Upper lobe of left lung (tissue), 6 donors: ENCODE measurements around the gene SUPT6H. TPM values are rescaled to one million over a fixed set of nuclear protein-coding genes. Genes with fewer than 3 reads are reported as not detected.
A peak's percentile ranks its signal among the peaks of the same experiment; 100 is the strongest.
"Not testable (repeated sequence)": the region's sequence is repeated elsewhere in the genome, so short reads cannot be mapped to it uniquely, and the experiment has no call there.

Source experiments
- ATAC-seq, 2 donors: fragments of 200-7000 bp; cut with Tn5 transposase; one replicate each; pipeline ENCODE4 v1.9.1; 2022; ENCODE audit warnings: mild to moderate bottlenecking in 2 of 2, moderate library complexity in 2 of 2; ENCODE audit not compliant: low FRiP score in 2 of 2
- DNase-seq, 2 donors: peaks; one replicate each; pipeline ENCODE4 v3.0.0-alpha.2; 2019 to 2020
- H3K27ac ChIP-seq, 4 donors: fragments of 200-600 bp; sonication (generic); one replicate each; pipeline ENCODE4 v1.5.1; 2016 to 2019
- H3K27me3 ChIP-seq, 4 donors: fragments of 200-600 bp; sonication (generic); one replicate each; pipeline ENCODE4 v1.5.1; 2017 to 2019
- H3K36me3 ChIP-seq, 4 donors: fragments of 200-600 bp; sonication (generic); one replicate each; pipeline ENCODE4 v1.5.1; 2016 to 2019
- H3K4me1 ChIP-seq, 4 donors: fragments of 200-600 bp; sonication (generic); one replicate each; pipeline ENCODE4 v1.5.1; 2018 to 2019
- H3K4me3 ChIP-seq, 4 donors: fragments of 200-600 bp; sonication (generic); one replicate each; pipeline ENCODE4 v1.5.1; 2017 to 2019; ENCODE audit warnings: mild to moderate bottlenecking in 2 of 4, moderate library complexity in 1 of 4
- H3K9me3 ChIP-seq, 4 donors: fragments of 200-600 bp; sonication (generic); one replicate each; pipeline ENCODE4 v1.5.1; 2018 to 2019
- EP300 ChIP-seq, 4 donors: sonication (generic); formaldehyde crosslinking; IDR thresholded peaks; one replicate each; pipeline ENCODE4 v1.5.1; 2017; ENCODE audit warnings: antibody characterized with exemption in 4 of 4, control low read depth in 2 of 4
- POLR2A ChIP-seq, 4 donors: fragments of 450-650 bp; IDR thresholded peaks; one replicate each; pipeline ENCODE4 v1.5.1; 2016 to 2017; ENCODE audit warnings: antibody characterized with exemption in 4 of 4, mild to moderate bottlenecking in 2 of 4
- POLR2AphosphoS5 ChIP-seq, 2 donors: sonication (generic); formaldehyde crosslinking; IDR thresholded peaks; one replicate each; pipeline ENCODE4 v1.5.1; 2017; ENCODE audit warnings: antibody characterized with exemption in 2 of 2
- WGBS, 2 donors: methylation state at CpG; one replicate each; pipeline ENCODE4 v1.1.5; 2017 to 2018; 5-methylcytosine and 5-hydroxymethylcytosine counted together
- total RNA-seq, 6 donors: library from RNA; depleted of rRNA in 4 of 6; stranded (reverse); fragments of >200 nt in 4 of 6; gene quantifications; one replicate each; pipeline versions ENCODE4 v1.1.0 to v1.2.1, GENCODE V29; 2016 to 2021
- TF ChIP-seq, protein P1 (sequence below), 6 experiments: fragments of 450-650 bp in 4 of 6; fragments of 200-600 bp in 2 of 6; sonication (generic) in 2 of 6; IDR thresholded peaks; one replicate each; pipeline ENCODE4 v1.5.1; 2016 to 2019; ENCODE audit warnings: antibody characterized with exemption in 6 of 6
- donor health status: DM: no; HTN: no; CAD: no; lungs with moderate emphysema.
- donor health status: DM: no; HTN: yes; CAD: no; lungs with severe emphysema.

Gene SUPT6H
- total RNA-seq, 6 donors from 2014 or later: 57.3 to 128 (median 71.5) TPM

DNA sequence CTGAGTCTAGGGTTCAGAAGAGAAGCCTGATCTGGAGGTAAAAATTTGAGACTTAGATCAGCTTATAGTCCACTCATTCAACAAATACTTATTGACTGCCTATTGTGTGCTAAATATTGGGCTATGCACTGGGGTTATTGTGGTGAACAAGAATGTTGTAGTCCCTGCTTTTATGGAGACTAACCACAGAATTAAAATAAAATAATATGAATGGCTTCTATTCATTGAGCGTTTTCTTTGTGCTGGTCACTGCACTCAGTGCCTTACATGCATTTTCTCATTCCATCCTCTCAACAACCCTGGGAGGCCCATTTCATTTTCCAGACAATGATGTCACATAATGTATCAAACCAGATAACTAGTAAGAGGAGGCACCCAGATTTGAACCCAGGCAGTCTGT lies 71.3 kb downstream of the SUPT6H start:
- Histone ChIP-seq H3K36me3 (no peaks in the 10 kb centered on the region), H3K4me3 (no peak overlapping the region), H3K4me1 (peaks cover 0 to 8% (median 5%) of the 10 kb centered on the region in 4 donors), H3K9me3 (no peaks in the 10 kb centered on the region), H3K27ac (no peak overlapping the region), H3K27me3 (no peaks in the 10 kb centered on the region)
- no peak for DNase-seq
- TF ChIP-seq, protein P1, sequence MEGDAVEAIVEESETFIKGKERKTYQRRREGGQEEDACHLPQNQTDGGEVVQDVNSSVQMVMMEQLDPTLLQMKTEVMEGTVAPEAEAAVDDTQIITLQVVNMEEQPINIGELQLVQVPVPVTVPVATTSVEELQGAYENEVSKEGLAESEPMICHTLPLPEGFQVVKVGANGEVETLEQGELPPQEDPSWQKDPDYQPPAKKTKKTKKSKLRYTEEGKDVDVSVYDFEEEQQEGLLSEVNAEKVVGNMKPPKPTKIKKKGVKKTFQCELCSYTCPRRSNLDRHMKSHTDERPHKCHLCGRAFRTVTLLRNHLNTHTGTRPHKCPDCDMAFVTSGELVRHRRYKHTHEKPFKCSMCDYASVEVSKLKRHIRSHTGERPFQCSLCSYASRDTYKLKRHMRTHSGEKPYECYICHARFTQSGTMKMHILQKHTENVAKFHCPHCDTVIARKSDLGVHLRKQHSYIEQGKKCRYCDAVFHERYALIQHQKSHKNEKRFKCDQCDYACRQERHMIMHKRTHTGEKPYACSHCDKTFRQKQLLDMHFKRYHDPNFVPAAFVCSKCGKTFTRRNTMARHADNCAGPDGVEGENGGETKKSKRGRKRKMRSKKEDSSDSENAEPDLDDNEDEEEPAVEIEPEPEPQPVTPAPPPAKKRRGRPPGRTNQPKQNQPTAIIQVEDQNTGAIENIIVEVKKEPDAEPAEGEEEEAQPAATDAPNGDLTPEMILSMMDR (IDR thresholded peaks at IDR 0.05): no peak
- no peak for TF ChIP-seq EP300 (IDR thresholded peaks at IDR 0.05)
- no peak for TF ChIP-seq POLR2AphosphoS5 (IDR thresholded peaks at IDR 0.05)
- no peak for TF ChIP-seq POLR2A (IDR thresholded peaks at IDR 0.05)
- 86 to 96% methylated on average over 1 of the region's 1 CpG for WGBS, 2 donors
- ATAC-seq: no peak

GRCh38 chr17:28734712-28735241 lies 72.8 kb downstream of the SUPT6H start:
- H3K36me3 ChIP-seq: no peaks in the 10 kb centered on the region
- H3K27me3 ChIP-seq: no peaks in the 10 kb centered on the region
- H3K4me1 ChIP-seq: no peaks in the 10 kb centered on the region
- TF ChIP-seq POLR2AphosphoS5 (IDR thresholded peaks at IDR 0.05): no peak
- TF ChIP-seq, protein P1 (IDR thresholded peaks at IDR 0.05): no peak
- no peak for TF ChIP-seq EP300 (IDR thresholded peaks at IDR 0.05)
- TF ChIP-seq POLR2A (IDR thresholded peaks at IDR 0.05): no peak
- H3K4me3 ChIP-seq: no peak overlapping the region
- DNase-seq (no peak), ATAC-seq (peak in 1 of 2 donors; percentile 30)
- WGBS, 2 donors: 88 to 96% methylated on average over 10 of the region's 10 CpGs
- no peaks in the 10 kb centered on the region for H3K9me3 ChIP-seq
- no peak overlapping the region for H3K27ac ChIP-seq

DNA sequence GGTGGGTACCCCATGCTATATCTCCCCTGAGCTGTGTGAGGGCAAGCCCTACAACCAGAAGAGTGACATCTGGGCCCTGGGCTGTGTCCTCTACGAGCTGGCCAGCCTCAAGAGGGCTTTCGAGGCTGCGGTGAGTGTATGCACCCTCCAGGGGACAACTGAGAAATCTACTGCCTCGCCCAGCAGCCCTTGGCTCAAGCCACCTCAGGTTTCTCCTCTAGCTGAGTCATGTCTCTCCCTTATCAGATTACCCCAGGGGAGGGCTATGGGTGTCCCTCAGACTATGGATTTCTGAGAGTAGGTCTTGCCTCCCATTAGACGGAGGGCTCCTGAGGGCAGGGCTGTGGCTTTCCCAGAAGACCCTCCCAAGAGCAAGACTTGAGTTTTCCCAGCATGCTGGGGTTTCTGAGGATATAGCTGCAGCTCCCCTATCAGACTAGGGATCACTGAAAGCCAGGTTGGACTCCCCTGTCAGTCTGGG lies 73.3 kb downstream of the SUPT6H start:
- no peak for ATAC-seq

DNA sequence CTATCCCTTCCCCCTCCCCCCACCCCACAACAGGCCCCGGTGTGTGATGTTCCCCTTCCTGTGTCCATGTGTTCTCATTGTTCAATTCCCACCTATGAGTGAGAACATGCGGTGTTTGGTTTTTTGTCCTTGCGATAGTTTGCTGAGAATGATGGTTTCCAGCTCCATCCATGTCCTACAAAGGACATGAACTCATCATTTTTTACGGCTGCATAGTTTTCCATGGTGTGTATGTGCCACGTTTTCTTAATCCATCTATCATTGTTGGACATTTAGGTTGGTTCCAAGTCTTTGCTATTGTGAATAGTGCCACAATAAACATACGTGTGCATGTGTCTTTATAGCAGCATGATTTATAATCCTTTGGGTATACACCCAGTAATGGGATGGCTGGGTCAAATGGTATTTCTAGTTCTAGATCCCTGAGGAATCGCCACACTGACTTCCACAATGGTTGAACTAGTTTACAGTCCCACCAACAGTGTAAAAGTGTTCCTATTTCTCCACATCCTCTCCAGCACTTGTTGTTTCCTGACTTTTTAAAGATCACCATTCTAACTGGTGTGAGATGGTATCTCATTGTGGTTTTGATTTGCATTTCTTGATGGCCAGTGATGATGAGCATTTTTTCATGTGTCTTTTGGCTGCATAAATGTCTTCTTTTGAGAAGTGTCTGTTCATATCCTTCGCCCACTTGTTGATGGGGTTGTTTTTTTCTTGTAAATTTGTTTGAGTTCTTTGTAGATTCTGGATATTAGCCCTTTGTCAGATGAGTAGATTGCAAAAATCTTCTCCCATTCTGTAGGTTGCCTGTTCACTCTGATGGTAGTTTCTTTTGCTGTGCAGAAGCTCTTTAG lies 74.1 kb downstream of the SUPT6H start:
- not testable (repeated sequence) for H3K4me3 ChIP-seq, H3K27ac ChIP-seq, H3K27me3 ChIP-seq, ATAC-seq, H3K36me3 ChIP-seq, DNase-seq, H3K9me3 ChIP-seq, H3K4me1 ChIP-seq
- WGBS, 2 donors: 96 to 97% methylated on average over 7 of the region's 8 CpGs

More for the DNA sequence above, 73.3 kb downstream of the SUPT6H start:
- Histone ChIP-seq H3K36me3 (no peaks in the 10 kb centered on the region), H3K27ac (no peak overlapping the region), H3K9me3 (no peaks in the 10 kb centered on the region), H3K27me3 (no peaks in the 10 kb centered on the region), H3K4me1 (no peaks in the 10 kb centered on the region), H3K4me3 (no peak overlapping the region)
- DNase-seq: no peak
- TF ChIP-seq EP300 (IDR thresholded peaks at IDR 0.05): no peak
- TF ChIP-seq, protein P1 (IDR thresholded peaks at IDR 0.05): no peak
- TF ChIP-seq POLR2A (IDR thresholded peaks at IDR 0.05): no peak
- TF ChIP-seq POLR2AphosphoS5 (IDR thresholded peaks at IDR 0.05): no peak
- WGBS, 2 donors: 71 to 100% methylated on average over 1 to 5 of the region's 5 CpGs

DNA sequence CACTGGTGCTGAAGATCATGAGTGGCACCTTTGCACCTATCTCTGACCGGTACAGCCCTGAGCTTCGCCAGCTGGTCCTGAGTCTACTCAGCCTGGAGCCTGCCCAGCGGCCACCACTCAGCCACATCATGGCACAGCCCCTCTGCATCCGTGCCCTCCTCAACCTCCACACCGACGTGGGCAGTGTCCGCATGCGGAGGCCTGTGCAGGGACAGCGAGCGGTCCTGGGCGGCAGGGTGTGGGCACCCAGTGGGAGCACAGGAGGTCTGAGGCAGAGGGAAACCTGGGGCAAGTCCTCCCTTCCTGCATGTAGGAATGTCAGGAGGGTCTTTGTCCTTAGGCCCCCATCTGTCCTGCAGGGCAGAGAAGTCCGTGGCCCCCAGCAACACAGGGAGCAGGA lies 75.3 kb downstream of the SUPT6H start:
- no peak overlapping the region for H3K4me3 ChIP-seq
- no peaks in the 10 kb centered on the region for H3K36me3 ChIP-seq
- DNase-seq (peak in 1 of 2 donors; percentile 61), ATAC-seq (no peak)
- H3K27me3 ChIP-seq: no peaks in the 10 kb centered on the region
- H3K27ac ChIP-seq: no peak overlapping the region
- no peak for TF ChIP-seq POLR2AphosphoS5 (IDR thresholded peaks at IDR 0.05)
- no peaks in the 10 kb centered on the region for H3K9me3 ChIP-seq
- WGBS, 2 donors: 92 to 96% methylated on average over 10 to 12 of the region's 12 CpGs
- H3K4me1 ChIP-seq: peaks cover 0 to 13% (median 4%) of the 10 kb centered on the region in 4 donors
